Measurements from ENCODE around the gene ERC1. TPM values are rescaled to one million over a fixed set of nuclear protein-coding genes. Genes with fewer than 3 reads are reported as not detected.

The ERC1 gene
- total RNA-seq, 6 experiments from 2014 or later = 44.1 to 48.9 (median 47.9) TPM

- H3K9me3 Mint-ChIP-seq = no peaks in the 10 kb centered on the region
- peaks cover 2% of the 10 kb centered on the region; the same call in 1 of the 2 replicates for H3K27me3 Mint-ChIP-seq (ENCODE audit: insufficient read depth)
- no peak for TF ChIP-seq CTCF (IDR thresholded peaks at IDR 0.05)
- DNase-seq = peak; percentile 25
- H3K4me3 Mint-ChIP-seq = peak overlapping the region; percentile 90
- peaks cover 81% of the 10 kb centered on the region for H3K4me1 Mint-ChIP-seq (ENCODE audit: low read depth)
- H3K36me3 Mint-ChIP-seq (ENCODE audit: low read depth) = peaks cover 48% of the 10 kb centered on the region
- H3K27ac Mint-ChIP-seq = peak overlapping the region; percentile 63
Observed at GRCh38 chr12:1533602-1534304, 542.7 kb downstream of the ERC1 start.

- Mint-ChIP-seq H3K36me3 (ENCODE audit: low read depth) (peaks cover 54% of the 10 kb centered on the region), H3K27me3 (ENCODE audit: insufficient read depth) (no peaks in the 10 kb centered on the region; the same call in 1 of the 2 replicates), H3K9me3 (no peaks in the 10 kb centered on the region)
Observed at GRCh38 chr12:1534748-1535147, 543.7 kb downstream of the ERC1 start.

GRCh38 chr12:1536817-1537216 lies 545.8 kb downstream of the ERC1 start:
- Mint-ChIP-seq H3K27ac (peak overlapping the region; percentile 30), H3K4me3 (no peak overlapping the region), H3K27me3 (ENCODE audit: insufficient read depth) (no peaks in the 10 kb centered on the region; the same call in 1 of the 2 replicates), H3K4me1 (ENCODE audit: low read depth) (peaks cover 95% of the 10 kb centered on the region), H3K9me3 (no peaks in the 10 kb centered on the region), H3K36me3 (ENCODE audit: low read depth) (peaks cover 48% of the 10 kb centered on the region)
- DNase-seq = no peak
- TF ChIP-seq CTCF (IDR thresholded peaks at IDR 0.05) = no peak

More at GRCh38 chr12:1534748-1535147, 543.7 kb downstream of the ERC1 start:
- DNase-seq = no peak
- H3K27ac Mint-ChIP-seq = peak overlapping the region; percentile 58
- no peak for TF ChIP-seq CTCF (IDR thresholded peaks at IDR 0.05)
- H3K4me3 Mint-ChIP-seq = peak overlapping the region; percentile 90
- H3K4me1 Mint-ChIP-seq (ENCODE audit: low read depth) = peaks cover 81% of the 10 kb centered on the region

- DNase-seq = no peak
- Mint-ChIP-seq H3K27ac (peak overlapping the region; percentile 43), H3K9me3 (no peaks in the 10 kb centered on the region), H3K4me1 (ENCODE audit: low read depth) (peaks cover 89% of the 10 kb centered on the region), H3K4me3 (no peak overlapping the region), H3K27me3 (ENCODE audit: insufficient read depth) (no peaks in the 10 kb centered on the region; the same call in 1 of the 2 replicates), H3K36me3 (ENCODE audit: low read depth) (peaks cover 43% of the 10 kb centered on the region)
- TF ChIP-seq CTCF (IDR thresholded peaks at IDR 0.05) = no peak
Observed at GRCh38 chr12:1539135-1539534, 548.1 kb downstream of the ERC1 start.

GRCh38 chr12:1540690-1541089 lies 549.7 kb downstream of the ERC1 start:
- H3K4me1 Mint-ChIP-seq (ENCODE audit: low read depth) = peaks cover 82% of the 10 kb centered on the region
- DNase-seq = no peak
- H3K4me3 Mint-ChIP-seq = no peak overlapping the region
- H3K9me3 Mint-ChIP-seq = no peaks in the 10 kb centered on the region
- no peaks in the 10 kb centered on the region; the same call in 1 of the 2 replicates for H3K27me3 Mint-ChIP-seq (ENCODE audit: insufficient read depth)
- H3K36me3 Mint-ChIP-seq (ENCODE audit: low read depth) = peaks cover 50% of the 10 kb centered on the region
- no peak for TF ChIP-seq CTCF (IDR thresholded peaks at IDR 0.05)
- peak overlapping the region; percentile 56; the same call in 1 of the 2 replicates for H3K27ac Mint-ChIP-seq

Data from HFFc6 (cell line).